PC-3 (cell line): ENCODE results near the gene SLC2A9.

Experiments
- EZH2 ChIP-seq: fragments of 300-600 bp; sonication (generic); IDR thresholded peaks from one replicate; pipeline ENCODE4 v1.6.1; 2017; ENCODE audit warnings: antibody characterized with exemption, mild to moderate bottlenecking, low read length; ENCODE audit not compliant: unreplicated experiment
- EZH2phosphoT487 ChIP-seq: fragments of 300-600 bp; sonication (generic); IDR thresholded peaks from 2 replicates; pipeline ENCODE4 v1.6.1; 2018; ENCODE audit warnings: mild to moderate bottlenecking, antibody characterized with exemption, low read length, borderline replicate concordance
- TF ChIP-seq, protein P1 (sequence below): fragments of 300-600 bp; sonication (generic); conservative IDR thresholded peaks from 2 replicates; pipeline ENCODE4 v1.5.1; 2017; ENCODE audit warnings: antibody characterized with exemption, low read depth, mild to moderate bottlenecking, low read length

DNA sequence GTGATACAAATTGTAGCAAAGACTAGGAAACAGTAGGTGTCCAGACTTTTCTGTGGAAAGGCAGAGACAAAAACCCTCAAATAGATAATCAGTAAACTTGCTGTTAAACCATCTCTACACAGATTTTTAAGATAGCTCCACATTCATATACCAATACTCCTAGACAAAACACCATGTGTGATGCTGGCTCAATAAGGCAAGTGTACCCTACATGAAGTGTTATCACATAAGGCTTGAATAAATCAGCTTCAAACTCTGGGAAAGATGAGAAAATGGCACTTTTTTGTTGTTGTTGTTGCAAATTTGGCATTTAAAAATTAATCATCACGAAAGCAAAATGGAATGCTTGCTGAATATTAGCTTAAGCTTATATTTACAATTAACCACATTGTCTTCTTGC is 194.7 kb downstream of the SLC2A9 start:
- TF ChIP-seq, protein P1, sequence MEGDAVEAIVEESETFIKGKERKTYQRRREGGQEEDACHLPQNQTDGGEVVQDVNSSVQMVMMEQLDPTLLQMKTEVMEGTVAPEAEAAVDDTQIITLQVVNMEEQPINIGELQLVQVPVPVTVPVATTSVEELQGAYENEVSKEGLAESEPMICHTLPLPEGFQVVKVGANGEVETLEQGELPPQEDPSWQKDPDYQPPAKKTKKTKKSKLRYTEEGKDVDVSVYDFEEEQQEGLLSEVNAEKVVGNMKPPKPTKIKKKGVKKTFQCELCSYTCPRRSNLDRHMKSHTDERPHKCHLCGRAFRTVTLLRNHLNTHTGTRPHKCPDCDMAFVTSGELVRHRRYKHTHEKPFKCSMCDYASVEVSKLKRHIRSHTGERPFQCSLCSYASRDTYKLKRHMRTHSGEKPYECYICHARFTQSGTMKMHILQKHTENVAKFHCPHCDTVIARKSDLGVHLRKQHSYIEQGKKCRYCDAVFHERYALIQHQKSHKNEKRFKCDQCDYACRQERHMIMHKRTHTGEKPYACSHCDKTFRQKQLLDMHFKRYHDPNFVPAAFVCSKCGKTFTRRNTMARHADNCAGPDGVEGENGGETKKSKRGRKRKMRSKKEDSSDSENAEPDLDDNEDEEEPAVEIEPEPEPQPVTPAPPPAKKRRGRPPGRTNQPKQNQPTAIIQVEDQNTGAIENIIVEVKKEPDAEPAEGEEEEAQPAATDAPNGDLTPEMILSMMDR, result no peak
- TF ChIP-seq EZH2 (no peak), EZH2phosphoT487 (no peak)
